Measurements from ENCODE around the gene C17orf50. TPM values are rescaled to one million over a fixed set of nuclear protein-coding genes. Genes with fewer than 3 reads are reported as not detected.
A peak's percentile ranks its signal among the peaks of the same experiment; 100 is the strongest.

The C17orf50 gene
- total RNA-seq, 1 donor from 2014 or later, result not detected

- Histone ChIP-seq H3K27me3 (ENCODE audit: control insufficient read depth, insufficient read depth, low read length) (no peaks in the 10 kb centered on the region), H3K36me3 (ENCODE audit: control insufficient read depth, insufficient read depth, low read length) (no peaks in the 10 kb centered on the region), H3K4me3 (ENCODE audit: low read depth, low read length) (no peak overlapping the region)
- peak; percentile 41 for DNase-seq (ENCODE audit: low read depth)
- TF ChIP-seq CTCF (IDR thresholded peaks at IDR 0.05; ENCODE audit: insufficient read depth, low read length, poor library complexity, severe bottlenecking), result no peak
Observed at GRCh38 chr17:35726127-35726952, 34.3 kb upstream of the C17orf50 start.

DNA sequence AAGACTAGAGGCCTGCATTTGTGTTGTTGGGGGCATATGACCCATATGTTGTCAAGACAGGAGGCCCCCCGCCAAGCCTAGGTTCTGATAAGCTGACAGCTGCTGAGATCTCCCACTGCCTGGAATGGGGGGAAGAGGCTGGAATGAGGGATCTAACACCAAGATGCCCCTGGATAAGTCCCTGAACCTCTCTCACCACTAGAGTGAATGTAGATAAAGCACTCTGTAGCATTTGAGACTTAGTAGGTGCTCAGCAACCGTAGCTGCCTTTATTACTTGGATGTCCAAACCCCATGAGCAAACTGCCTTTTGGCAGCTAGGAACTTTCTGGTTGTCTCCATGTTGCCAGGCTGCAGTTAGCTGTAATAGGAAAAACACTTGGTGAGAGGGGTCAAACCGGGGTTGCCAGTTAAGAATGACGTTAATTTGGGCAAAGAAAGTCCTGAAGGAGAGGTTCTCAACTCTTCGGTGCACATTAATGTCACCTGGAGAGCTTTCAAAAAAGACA, 33.7 kb upstream of the C17orf50 start:
- Histone ChIP-seq H3K4me3 (ENCODE audit: low read depth, low read length) (no peak overlapping the region), H3K27me3 (ENCODE audit: control insufficient read depth, insufficient read depth, low read length) (no peaks in the 10 kb centered on the region), H3K36me3 (ENCODE audit: control insufficient read depth, insufficient read depth, low read length) (no peaks in the 10 kb centered on the region)
- no peak for DNase-seq (ENCODE audit: low read depth)
- no peak for TF ChIP-seq CTCF (IDR thresholded peaks at IDR 0.05; ENCODE audit: insufficient read depth, low read length, poor library complexity, severe bottlenecking)

DNA sequence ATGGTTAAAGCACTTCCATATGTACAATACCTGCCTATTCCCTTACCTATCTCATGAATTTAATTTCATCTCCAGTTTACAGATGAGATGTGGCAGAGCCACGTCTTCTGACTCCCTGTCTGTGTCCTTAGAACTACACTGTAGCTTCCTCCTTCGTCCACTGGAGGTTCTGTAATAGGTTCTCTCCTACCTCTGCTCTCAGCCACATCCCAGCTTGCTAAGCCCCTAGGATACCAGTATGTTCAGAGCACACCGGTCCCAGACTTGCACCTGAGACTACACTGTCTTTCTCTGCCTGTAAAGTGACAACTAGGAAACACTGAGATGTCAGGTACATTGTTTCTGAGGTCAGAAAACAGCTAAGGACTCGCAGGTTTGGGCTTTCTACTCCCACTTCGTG, 33.1 kb upstream of the C17orf50 start:
- no peak overlapping the region for H3K4me3 ChIP-seq (ENCODE audit: low read depth, low read length)
- H3K36me3 ChIP-seq (ENCODE audit: control insufficient read depth, insufficient read depth, low read length), result no peaks in the 10 kb centered on the region
- no peaks in the 10 kb centered on the region for H3K27me3 ChIP-seq (ENCODE audit: control insufficient read depth, insufficient read depth, low read length)
- DNase-seq (ENCODE audit: low read depth), result no peak
- TF ChIP-seq CTCF (IDR thresholded peaks at IDR 0.05; ENCODE audit: insufficient read depth, low read length, poor library complexity, severe bottlenecking), result no peak

DNA sequence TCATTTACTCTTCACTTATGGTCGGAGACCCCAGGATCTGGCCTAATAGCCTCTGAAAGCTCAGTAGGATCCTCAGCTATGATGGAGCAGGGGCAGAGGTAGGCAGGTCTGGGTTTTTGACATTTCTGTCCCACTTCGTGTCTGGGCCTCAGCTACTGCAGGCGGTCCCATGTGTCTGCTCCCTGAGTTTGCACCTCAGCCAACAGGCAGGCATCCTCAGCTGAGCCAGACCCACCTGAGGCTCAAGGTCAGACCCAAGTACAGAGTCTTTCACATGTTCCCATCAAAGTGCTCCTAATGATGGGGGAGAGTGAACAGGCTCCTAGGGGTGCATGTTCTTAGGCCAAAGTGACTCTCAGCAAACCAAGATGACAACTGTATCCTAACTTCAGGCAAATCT, 32.1 kb upstream of the C17orf50 start:
- no peak overlapping the region for H3K4me3 ChIP-seq (ENCODE audit: low read depth, low read length)
- H3K27me3 ChIP-seq (ENCODE audit: control insufficient read depth, insufficient read depth, low read length), result no peaks in the 10 kb centered on the region
- no peak for DNase-seq (ENCODE audit: low read depth)
- H3K36me3 ChIP-seq (ENCODE audit: control insufficient read depth, insufficient read depth, low read length), result no peaks in the 10 kb centered on the region
- TF ChIP-seq CTCF (IDR thresholded peaks at IDR 0.05; ENCODE audit: insufficient read depth, low read length, poor library complexity, severe bottlenecking), result no peak

GRCh38 chr17:35729405-35729833, 31.3 kb upstream of the C17orf50 start:
- TF ChIP-seq CTCF (IDR thresholded peaks at IDR 0.05; ENCODE audit: insufficient read depth, low read length, poor library complexity, severe bottlenecking), result no peak
- Histone ChIP-seq H3K4me3 (ENCODE audit: low read depth, low read length) (no peak overlapping the region), H3K36me3 (ENCODE audit: control insufficient read depth, insufficient read depth, low read length) (no peaks in the 10 kb centered on the region), H3K27me3 (ENCODE audit: control insufficient read depth, insufficient read depth, low read length) (no peaks in the 10 kb centered on the region)
- DNase-seq (ENCODE audit: low read depth), result no peak

All from kidney epithelial cell (primary cell).